GM18870 (cell line): ENCODE measurements around the gene AKT1S1.
"Not testable (repeated sequence)": the region's sequence is repeated elsewhere in the genome, so short reads cannot be mapped to it uniquely, and the experiment has no call there.

Experiments used
- ATAC-seq: cut with Tn5 transposase; IDR thresholded peaks from one replicate; pipeline ENCODE4 v1.9.1; 2021; ENCODE audit warnings: moderate library complexity; ENCODE audit not compliant: unreplicated experiment

The AKT1S1 gene

DNA sequence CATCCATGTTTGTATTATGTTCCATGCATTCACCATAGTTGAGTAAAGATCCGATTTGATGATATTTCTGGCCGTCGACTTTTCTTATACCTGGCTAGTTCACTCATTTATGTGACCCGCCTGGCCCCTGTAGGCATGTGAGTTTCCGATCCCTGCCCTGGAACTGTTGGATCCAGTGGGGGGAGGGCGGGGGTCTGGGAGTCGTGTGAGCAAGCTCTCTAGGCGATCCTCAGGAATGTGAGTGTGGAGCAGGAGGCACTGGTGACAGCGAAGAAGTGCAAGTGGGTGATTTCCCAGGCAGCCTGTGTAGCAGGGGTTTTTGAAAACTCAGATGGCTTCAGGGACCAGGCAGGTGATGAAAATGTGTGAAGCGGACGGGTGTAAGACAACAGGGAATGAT is 36.8 kb downstream of the AKT1S1 start:
- ATAC-seq: no peak

DNA sequence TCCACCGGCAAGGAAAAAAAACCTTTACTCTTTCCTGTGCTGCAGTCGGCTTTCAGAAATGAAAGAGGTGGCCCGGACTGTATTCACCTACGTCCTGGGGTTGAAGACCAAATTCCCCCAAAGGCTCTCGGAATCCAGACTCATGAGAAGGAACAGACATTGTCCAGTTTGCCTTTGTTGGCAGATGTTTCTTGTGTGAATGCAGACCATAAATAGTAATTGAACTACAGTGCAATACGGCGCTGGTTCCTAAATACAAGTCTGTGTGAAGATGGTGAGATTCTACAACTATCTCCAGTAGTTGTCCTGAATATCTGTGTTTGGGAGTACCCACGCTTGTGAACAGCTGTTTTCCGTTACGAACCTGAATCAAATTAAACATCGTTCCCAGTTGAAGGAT is 37.4 kb downstream of the AKT1S1 start:
- ATAC-seq: no peak

DNA sequence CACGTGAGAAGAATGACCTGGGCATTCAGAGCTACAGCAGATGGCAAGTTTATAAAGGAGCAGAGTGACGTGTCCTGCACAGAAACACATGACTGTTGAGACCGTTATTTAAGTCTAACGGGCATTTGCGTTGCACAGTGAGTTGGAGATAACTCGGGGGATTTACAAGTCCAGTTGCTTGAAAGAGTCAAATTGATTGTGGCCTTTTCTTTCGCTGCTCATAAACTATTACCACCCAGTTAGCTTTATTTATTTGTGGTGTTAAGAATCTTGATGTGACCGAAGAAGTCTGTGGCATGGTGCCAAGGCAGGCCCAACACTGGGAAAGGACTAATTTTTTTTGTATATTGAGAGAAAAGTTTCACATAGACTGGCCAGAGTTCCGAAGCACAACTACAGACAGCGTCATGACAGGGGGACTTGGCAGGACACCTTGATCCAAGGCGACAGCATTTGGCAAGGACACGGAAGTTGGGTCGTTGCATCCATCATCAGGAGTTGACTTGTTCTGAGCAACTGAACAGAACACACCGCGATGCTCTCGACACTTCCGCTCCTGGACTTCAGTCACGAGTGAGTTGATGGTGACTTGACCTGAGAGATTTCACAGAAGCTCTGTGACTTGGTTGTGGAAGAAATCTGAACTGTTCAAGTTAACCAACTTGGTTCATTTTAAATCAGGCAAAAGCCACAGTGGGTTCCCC is 38.1 kb downstream of the AKT1S1 start:
- ATAC-seq: no peak

DNA sequence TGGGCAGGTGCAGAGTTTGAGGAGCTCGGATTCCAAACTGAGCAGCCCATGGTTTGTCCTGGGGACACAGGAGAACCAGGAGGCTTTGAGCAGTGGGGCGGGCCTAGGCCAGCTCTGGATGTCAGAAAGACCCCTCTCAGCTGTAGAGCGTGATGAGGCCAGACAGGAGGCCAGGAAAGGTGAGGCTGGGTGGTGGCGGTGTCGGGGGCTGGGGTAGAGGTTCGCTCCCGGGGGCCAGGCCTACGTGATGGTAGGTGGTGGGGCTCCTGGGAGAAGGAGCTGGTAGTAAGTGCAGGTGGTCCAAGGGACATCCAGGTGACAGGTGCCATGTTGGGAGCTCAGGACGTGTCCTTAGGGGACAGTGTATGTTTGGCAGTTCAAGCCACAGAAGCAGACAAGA is 39.7 kb downstream of the AKT1S1 start:
- ATAC-seq: no peak

DNA sequence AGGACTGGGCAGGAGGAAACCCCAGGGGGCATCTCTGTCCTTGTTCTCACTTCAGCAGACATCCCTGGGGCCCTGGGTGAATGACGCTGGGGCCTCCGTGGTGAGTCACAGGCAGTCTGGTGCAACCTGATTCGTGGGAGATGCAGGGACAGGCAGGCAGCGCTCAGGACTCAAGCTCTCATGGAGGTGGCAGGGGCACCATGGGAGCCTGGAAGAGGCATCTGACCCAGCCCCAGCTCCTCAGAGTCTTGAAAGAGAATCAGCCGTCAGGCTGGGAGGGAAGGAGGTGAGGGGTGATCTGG is 40.2 kb downstream of the AKT1S1 start:
- no peak for ATAC-seq

DNA sequence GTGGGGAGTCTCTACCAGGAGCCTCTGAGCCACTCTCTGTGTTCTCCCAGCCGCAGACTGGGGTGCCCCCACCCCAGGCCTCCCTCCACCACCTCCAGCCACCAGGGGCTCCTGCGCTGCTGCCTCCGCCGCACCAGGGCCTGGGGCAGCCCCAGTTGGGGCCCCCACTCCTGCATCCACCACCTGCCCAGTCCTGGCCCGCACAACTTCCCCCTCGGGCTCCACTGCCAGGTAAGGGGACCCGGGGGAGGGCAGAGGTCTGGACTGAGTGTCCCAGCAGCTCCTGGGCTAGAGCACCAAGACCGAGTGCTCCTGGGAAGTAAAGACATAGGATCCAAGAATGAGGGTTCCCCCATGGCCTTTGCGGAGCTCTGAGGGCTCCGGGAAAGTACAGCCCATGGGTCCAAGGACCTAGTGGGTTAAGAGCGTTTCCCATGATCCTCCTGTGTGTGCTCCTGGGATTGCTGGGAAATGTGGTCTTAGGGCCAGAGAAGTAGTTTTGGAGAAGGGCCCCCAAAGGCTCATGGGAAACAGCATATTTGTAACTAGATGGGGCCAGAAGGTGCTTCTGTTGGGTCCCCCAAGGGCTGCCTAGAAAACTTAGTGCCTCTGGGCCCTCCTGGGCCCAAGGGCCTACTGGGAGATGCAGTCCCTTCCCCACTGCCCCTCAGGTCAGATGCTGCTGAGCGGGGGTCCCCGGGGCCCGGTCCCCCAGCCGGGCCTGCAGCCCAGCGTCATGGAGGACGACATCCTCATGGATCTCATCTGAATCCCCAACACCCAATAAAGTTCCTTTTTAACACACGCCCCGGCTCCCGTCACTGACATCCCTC is 40.8 kb downstream of the AKT1S1 start:
- ATAC-seq: no peak

DNA sequence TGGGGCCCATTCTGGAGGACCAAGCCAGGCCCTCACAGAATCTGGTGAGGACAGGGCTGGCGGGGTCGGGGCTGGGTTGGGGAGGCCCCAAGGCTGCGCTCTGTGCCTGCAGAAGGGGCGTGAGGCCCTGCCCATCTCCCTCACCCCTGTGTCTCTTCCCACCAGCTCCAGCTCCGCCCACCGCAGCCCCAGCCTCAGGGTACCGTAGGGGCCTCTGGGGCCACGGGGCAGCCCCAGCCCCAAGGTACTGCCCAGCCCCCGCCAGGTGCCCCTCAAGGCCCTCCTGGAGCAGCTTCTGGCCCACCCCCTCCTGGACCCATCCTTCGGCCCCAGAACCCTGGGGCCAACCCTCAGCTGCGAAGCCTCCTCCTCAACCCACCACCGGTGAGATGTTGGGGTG is 41.6 kb downstream of the AKT1S1 start:
- no peak for ATAC-seq

DNA sequence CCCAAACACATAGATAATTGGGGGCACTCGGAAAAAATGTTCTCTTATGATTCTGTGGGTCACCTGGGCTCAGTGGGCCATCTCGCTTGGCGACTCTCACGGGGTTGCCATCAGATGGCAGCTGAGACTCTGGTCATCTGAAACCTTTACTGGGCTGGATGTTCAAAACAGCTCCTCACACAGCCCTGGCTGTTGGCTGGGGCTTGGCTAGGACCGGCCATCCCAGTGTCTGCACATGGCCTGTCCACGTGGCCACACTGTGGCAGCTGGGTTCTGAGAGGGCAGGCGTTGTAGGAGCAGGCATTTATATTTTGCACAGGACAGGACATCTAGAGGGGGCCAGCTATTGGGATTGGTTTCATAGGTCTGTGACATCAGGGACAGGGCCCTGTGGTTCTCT is 43.6 kb downstream of the AKT1S1 start:
- ATAC-seq: no peak

DNA sequence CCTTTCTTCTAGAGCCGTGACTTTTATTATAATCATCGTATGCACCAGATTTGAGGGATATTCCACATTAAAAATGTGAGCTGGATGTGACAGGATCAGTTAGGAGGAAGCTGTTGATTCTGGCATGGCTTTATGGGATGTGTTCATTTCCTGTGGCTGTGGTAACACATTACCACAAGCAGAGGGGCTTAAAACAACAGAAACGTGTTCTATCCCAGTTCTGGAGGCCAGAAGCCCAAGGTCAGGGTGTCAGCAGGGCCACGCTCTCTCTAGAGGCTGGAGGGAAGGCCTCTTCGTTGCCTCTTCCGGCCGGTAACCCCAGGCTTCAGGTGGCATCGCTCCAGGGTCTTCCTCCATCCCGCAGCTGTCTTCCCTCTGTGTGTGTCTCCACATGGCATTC is 44.6 kb downstream of the AKT1S1 start:
- ATAC-seq: no peak

DNA sequence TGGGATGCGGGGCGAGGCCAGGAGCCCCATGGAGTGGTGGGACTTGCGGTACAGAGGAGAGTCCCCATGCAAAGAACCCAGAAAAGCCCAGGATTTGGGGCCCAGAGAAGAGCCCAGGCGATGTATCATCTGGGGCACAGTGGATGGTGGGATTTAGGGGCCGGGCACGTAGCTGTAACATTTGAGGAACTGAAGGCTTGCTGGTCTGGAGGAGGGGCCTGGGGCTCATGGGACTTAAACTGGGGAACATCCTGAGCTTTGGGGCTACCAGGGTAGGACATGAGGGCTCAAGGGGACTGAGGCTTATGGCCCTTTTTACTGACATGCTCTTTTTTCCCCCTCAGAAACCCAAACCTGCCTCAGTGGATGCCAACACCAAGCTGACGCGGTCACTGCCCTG is 45.6 kb downstream of the AKT1S1 start:
- ATAC-seq: no peak

DNA sequence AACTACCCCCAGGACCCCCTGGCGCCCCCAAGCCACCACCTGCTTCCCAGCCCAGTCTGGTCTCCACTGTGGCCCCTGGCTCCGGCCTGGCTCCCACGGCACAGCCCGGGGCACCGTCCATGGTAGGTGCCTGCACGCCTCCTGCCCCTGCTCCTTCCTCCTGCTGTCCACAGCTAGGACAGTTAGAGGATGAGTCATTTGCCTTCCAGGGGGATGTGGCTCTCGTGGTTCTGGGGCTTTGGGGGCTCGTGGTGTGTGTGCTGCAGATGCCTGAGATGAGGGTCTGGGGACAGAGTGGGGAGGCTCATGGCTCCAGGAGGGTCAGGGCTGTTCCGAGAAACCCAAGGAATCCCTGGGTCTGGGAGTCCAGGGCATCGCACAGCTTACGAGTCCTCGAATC is 46.4 kb downstream of the AKT1S1 start:
- no peak for ATAC-seq

DNA sequence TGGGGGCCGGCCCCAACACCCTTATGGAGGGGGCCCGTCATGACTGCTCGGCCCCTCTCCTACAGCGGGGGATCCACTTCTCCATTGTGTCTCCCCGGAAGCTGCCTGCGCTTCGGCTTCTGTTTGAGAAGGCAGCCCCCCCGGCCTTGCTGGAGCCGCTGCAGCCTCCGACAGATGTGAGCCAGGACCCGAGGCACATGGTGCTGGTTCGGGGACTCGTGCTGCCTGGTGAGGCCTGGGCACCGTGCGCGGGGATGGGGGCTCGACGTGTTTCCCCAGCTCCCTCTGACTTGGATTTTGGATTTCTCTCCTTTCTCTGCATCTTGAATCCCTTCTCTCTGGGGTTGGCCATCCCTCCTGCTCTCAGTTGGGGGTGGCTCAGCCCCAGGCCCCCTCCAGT is 47.4 kb downstream of the AKT1S1 start:
- no peak for ATAC-seq

DNA sequence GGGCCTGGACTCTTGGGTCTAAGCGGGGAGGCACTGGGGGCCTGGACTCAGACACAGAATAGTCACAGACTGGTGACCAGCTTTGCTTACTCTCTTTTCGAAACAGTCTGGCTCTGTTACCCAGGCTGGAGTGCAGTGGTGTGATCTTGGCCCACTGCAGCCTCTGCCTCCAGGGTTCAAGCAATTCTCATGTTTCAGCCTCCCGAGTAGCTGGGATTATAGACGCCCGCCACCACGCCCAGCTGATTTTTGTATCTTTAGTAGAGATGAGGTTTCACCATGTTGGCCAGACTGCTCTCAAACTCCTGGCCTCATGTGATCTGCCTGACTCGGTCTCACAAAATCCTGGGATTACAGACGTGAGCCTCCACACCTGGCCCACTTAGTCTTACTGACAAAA is 48.0 kb downstream of the AKT1S1 start:
- no peak for ATAC-seq

DNA sequence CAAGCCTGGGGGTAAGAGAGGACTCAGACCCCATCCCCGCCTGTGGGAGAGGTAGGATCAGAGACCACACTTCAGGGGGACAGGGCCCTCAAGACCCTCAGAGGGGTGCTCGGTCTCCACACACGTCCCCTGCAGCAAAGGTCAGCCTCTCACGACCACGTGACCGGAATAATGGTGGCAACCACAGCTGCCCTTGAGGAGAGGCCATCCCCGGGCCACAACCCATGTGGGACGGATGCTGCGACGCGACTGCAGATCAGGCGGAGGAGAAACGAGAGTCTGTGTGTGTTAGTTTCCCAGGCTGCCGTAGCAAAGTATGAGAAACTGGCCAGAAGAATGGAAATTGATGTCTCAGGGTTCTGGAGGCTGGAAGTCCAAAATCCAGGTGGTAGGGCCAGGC is 50.1 kb downstream of the AKT1S1 start:
- no peak for ATAC-seq

DNA sequence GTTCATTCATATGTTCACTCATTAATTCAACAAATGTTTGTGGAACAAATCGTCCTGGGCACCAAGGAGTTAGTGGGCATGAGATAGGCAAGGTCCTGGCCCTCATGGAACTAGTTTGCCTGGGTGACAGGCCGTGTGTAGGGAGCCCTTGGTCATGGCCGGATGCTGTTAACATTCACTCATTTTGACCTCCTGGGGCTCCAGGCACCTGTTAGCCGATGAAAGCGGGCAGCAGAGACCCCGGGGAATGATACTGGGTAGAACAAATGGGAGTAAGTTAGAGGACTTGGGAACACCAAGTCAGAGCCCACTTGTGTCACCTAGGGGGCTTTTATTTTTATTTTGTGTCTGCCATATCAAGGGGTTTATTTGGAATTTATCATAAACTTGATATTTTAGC is 52.5 kb downstream of the AKT1S1 start:
- ATAC-seq: no peak

DNA sequence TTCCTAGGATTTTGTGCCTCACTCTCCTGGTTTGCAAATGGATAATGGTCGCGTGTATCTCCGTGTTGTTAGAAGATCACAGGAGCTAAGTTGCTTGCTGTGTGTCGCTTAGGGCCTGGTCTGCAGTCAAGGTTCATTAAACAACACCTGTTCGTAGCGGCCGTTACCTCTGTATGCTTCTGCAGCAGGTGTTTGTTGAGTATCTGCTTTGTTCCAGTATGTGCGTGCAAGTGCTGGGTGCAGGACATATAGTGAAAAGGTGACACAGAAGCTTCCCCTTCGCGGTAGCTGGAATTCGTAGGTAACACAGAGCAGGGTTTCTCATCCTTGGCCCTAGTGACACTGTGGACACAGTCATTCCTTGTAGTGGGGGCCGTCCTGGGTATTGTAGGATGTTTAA is 53.7 kb downstream of the AKT1S1 start:
- ATAC-seq: no peak

DNA sequence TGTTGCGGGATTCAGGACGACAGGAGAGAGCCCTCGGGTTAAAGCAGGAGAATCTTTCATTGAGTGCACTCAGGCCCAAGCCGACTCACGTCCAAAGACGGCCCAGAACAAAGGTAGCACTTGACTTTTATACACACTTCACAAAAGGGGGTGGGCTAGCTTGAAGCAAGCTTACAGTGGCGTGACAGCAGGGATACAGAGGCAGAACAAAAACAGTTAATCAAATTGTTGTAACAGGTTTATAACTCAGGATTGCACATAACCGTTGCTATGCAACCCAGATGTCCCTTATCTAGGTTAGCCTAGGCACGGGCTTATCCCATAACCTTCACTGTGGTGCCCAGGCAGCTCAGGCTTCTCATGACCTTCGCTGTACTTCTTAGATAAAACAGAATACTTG is 57.0 kb downstream of the AKT1S1 start:
- no peak for ATAC-seq

DNA sequence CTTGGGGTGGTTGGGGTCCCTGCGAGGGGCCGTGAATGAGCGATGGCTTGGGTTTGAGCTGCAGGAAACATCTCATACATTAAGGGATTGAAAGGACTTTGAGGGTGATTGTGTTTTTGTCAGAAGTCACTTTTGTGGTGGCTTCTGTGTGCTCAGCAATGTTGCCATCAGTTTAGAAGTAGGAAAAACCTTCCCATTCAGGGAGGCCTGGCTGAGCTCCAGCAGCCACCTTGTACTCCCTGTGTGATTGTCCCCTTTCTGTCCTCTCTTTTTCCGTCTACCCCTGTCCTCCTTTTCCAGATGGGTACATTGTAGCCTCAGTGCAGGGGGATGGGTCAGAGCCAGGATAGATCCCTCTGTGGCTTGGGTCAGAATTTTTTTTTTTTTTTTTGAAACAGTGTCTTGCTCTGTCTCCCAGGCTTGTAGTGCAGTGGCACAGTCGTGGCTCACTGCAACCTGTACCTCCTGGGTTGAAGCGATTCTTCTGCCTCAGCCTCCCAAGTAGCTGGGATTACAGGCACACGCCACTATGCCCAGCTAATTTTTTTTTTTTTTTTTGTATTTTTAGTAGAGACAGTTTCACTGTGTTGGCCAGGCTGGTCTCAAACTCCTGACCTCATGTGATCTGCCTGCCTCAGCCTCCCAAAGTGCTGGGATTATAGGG is 57.6 kb downstream of the AKT1S1 start:
- ATAC-seq: not testable (repeated sequence)
